ENCODE measurements around the gene DOLK. TPM values are rescaled to one million over a fixed set of nuclear protein-coding genes. Genes with fewer than 3 reads are reported as not detected.

DOLK gene
- total and polyA plus RNA-seq, 10 of the 15 experiments (the other 5 are each of a cell fraction or from before 2014, with no cell fraction given): 1.9 to 18.2 (median 9.1) TPM

- no peak for TF ChIP-seq BCL3 (IDR thresholded peaks at IDR 0.05; ENCODE audit: borderline replicate concordance, insufficient read depth, low read depth, low read length, poor library complexity, severe bottlenecking)
- TF ChIP-seq IRF4 (IDR thresholded peaks at IDR 0.05; ENCODE audit: low read depth, low read length): no peak
- no peak for TF ChIP-seq ZNF687 (IDR thresholded peaks at IDR 0.05)
- TF ChIP-seq SPI1 (IDR thresholded peaks at IDR 0.05; ENCODE audit: borderline replicate concordance, insufficient read depth, low read depth, low read length): no peak
- TF ChIP-seq PBX3 (IDR thresholded peaks at IDR 0.05; ENCODE audit: insufficient replicate concordance, low read depth, low read length): no peak
- no peak for TF ChIP-seq EED (IDR thresholded peaks at IDR 0.05; ENCODE audit: low read depth)
- no peak for TF ChIP-seq FOS (IDR thresholded peaks at IDR 0.05; ENCODE audit: borderline replicate concordance, extremely low read depth, insufficient read length)
- TF ChIP-seq ATF2 (IDR thresholded peaks at IDR 0.05; ENCODE audit: low read length): no peak
Measured at GRCh38 chr9:128903079-128903461, 44.3 kb downstream of the DOLK start (continued).
